T-cell (primary cell): Measurements from ENCODE around the gene ALDOB. TPM values are rescaled to one million over a fixed set of nuclear protein-coding genes. Genes with fewer than 3 reads are reported as not detected.
A peak's percentile ranks its signal among the peaks of the same experiment; 100 is the strongest.

Experiments
- ATAC-seq, 4 experiments: fragments of 200-7000 bp in 3 of 4; fragments of 150-1000 bp in 1 of 4; cut with Tn5 transposase; replicated peaks in 1 of 4; 1 replicate in 3 of 4; 2 replicates in 1 of 4; pipeline ENCODE4 v1.10.0; 2021; ENCODE audit warnings: moderate library complexity in 3 of 4, mild to moderate bottlenecking in 2 of 4, moderate number of reproducible peaks in 1 of 4
- CTCF ChIA-PET, 2 donors: fragments of 300-600 bp; sonication (Branson Sonifier 250); formaldehyde crosslinking; loops; one replicate each; lab custom pipeline; 2022; ENCODE audit warnings: antibody characterized with exemption in 2 of 2; lab: Charles Lee
- POLR2A ChIA-PET, 2 donors: fragments of 300-600 bp; sonication (Branson Sonifier 250); formaldehyde crosslinking; loops; one replicate each; lab custom pipeline; 2022; ENCODE audit warnings: antibody characterized with exemption in 2 of 2; lab: Charles Lee
- DNase-seq, 35 experiments: peaks; one replicate each; pipeline versions ENCODE4 v3.0.0 to v3.0.0-alpha.2; 2013 to 2023
- H3K27ac ChIP-seq: one replicate; pipeline ENCODE4 v1.5.1; 2013; ENCODE audit warnings: low read length
- H3K27me3 ChIP-seq, 2 experiments: replicated peaks in 1 of 2; 1 replicate in 1 of 2; 2 replicates in 1 of 2; pipeline versions ENCODE4 v1.6.1 to v1.7.0; 2013; ENCODE audit warnings: low read length in 1 of 2, mixed read lengths in 1 of 2; ENCODE audit not compliant: control insufficient read depth in 2 of 2, insufficient read depth in 2 of 2; ENCODE audit errors: extremely low read depth in 1 of 2
- H3K36me3 ChIP-seq, 2 donors: 1 replicate in 1 of 2; 2 replicates in 1 of 2; pipeline versions ENCODE4 v1.6.1 to v1.7.0; 2013; ENCODE audit warnings: low read length in 1 of 2; ENCODE audit not compliant: control insufficient read depth in 2 of 2, insufficient read depth in 1 of 2; ENCODE audit errors: extremely low read depth in 1 of 2
- H3K4me1 ChIP-seq, 2 experiments: 1 replicate in 1 of 2; 2 replicates in 1 of 2; pipeline versions ENCODE4 v1.6.1 to v1.7.0; 2013; ENCODE audit warnings: low read length in 2 of 2, mixed read lengths in 1 of 2; ENCODE audit not compliant: insufficient read depth in 2 of 2, control insufficient read depth in 1 of 2; ENCODE audit errors: extremely low read depth in 1 of 2
- H3K4me3 ChIP-seq, 2 donors: 1 replicate in 1 of 2; 2 replicates in 1 of 2; pipeline versions ENCODE4 v1.5.1 to v1.7.0; 2013; ENCODE audit warnings: mild to moderate bottlenecking in 2 of 2, low read length in 1 of 2, moderate library complexity in 1 of 2; ENCODE audit not compliant: control insufficient read depth in 1 of 2; ENCODE audit errors: extremely low read depth in 1 of 2
- H3K9me3 ChIP-seq: 2 replicates; pipeline ENCODE4 v1.7.0; 2013
- H3K27ac Mint-ChIP-seq, 2 donors: one replicate each; pipeline ENCODE4 v1.8.0; 2020 to 2021; ENCODE audit warnings: mild to moderate bottlenecking in 2 of 2, mixed read lengths in 2 of 2
- H3K27me3 Mint-ChIP-seq, 2 donors: one replicate each; pipeline ENCODE4 v1.8.0; 2021 to 2022; ENCODE audit warnings: mixed read lengths in 2 of 2
- H3K36me3 Mint-ChIP-seq: one replicate; pipeline ENCODE4 v1.8.0; 2021; ENCODE audit warnings: mixed read lengths
- H3K4me1 Mint-ChIP-seq, 3 donors: one replicate each; pipeline ENCODE4 v1.8.0; 2020 to 2022; ENCODE audit warnings: mixed read lengths in 3 of 3, mild to moderate bottlenecking in 1 of 3
- H3K4me3 Mint-ChIP-seq, 3 donors: one replicate each; pipeline ENCODE4 v1.8.0; 2020 to 2022; ENCODE audit warnings: mild to moderate bottlenecking in 3 of 3, mixed read lengths in 3 of 3, moderate library complexity in 3 of 3
- H3K9me3 Mint-ChIP-seq, 3 donors: one replicate each; pipeline ENCODE4 v1.8.0; 2020 to 2022; ENCODE audit warnings: mixed read lengths in 3 of 3
- WGBS: methylation state at CpG from one replicate; pipeline ENCODE4 v1.1.5; 2013; ENCODE audit warnings: missing lambda C conversion rate; ENCODE audit not compliant: insufficient coverage; 5-methylcytosine and 5-hydroxymethylcytosine counted together
- total RNA-seq, 35 experiments: library from RNA in 6 of 35; stranded (reverse) in 6 of 35; fragments of 120-200 nt in 1 of 35; gene quantifications; one replicate each; pipeline versions ENCODE4 v1.2.1 to v1.2.4 and lab custom pipeline; 2013 to 2026

The ALDOB gene
- total RNA-seq, 5 donors from 2014 or later (not counting 1 experiment from before 2014, with no cell fraction given), result 1.3 to 2.1 (median 1.6) TPM; not detected in 2

GRCh38 chr9:101453776-101454570 is 18.4 kb upstream of the ALDOB start:
- POLR2A ChIA-PET, result no interaction called here
- no peak overlapping the region for H3K4me3 Mint-ChIP-seq
- WGBS, result 92% methylated on average over 2 of the region's 4 CpGs

GRCh38 chr9:101451498-101451897 is 15.9 kb upstream of the ALDOB start:
- Mint-ChIP-seq H3K4me3 (no peak overlapping the region), H3K4me1 (peaks cover 10 to 14% (median 11%) of the 10 kb centered on the region in 3 donors), H3K36me3 (no peaks in the 10 kb centered on the region), H3K27ac (no peak overlapping the region), H3K9me3 (no peaks in the 10 kb centered on the region), H3K27me3 (peaks cover 35 to 41% of the 10 kb centered on the region in 2 donors)
- ATAC-seq (no peak), DNase-seq (no peak)
- peaks cover 0 to 9% of the 10 kb centered on the region in 2 experiments for H3K4me1 ChIP-seq
- H3K9me3 ChIP-seq, result no peaks in the 10 kb centered on the region
- no peaks in the 10 kb centered on the region for H3K36me3 ChIP-seq
- H3K4me3 ChIP-seq, result no peak overlapping the region
- WGBS, result 100% methylated on average over 1 of the region's 4 CpGs
- peaks cover 10 to 19% of the 10 kb centered on the region in 2 experiments for H3K27me3 ChIP-seq
- no peak overlapping the region for H3K27ac ChIP-seq
- ChIA-PET CTCF (no interaction called here), POLR2A (no interaction called here)

More at GRCh38 chr9:101453776-101454570, 18.4 kb upstream of the ALDOB start:
- Mint-ChIP-seq H3K4me1 (peaks cover 6% of the 10 kb centered on the region in 3 donors), H3K36me3 (no peaks in the 10 kb centered on the region), H3K27ac (no peak overlapping the region), H3K9me3 (no peaks in the 10 kb centered on the region), H3K27me3 (peaks cover 21 to 25% of the 10 kb centered on the region in 2 donors)
- H3K27me3 ChIP-seq, result peaks cover 5 to 8% of the 10 kb centered on the region in 2 experiments
- ATAC-seq, result no peak
- H3K36me3 ChIP-seq, result no peaks in the 10 kb centered on the region
- H3K4me1 ChIP-seq, result peaks cover 0 to 5% of the 10 kb centered on the region in 2 experiments
- no peak overlapping the region for H3K4me3 ChIP-seq
- no peak for DNase-seq
- no peaks in the 10 kb centered on the region for H3K9me3 ChIP-seq
- no peak overlapping the region for H3K27ac ChIP-seq
- CTCF ChIA-PET, result interaction anchor here (0.5 to 0.8 kb wide), 2 partner anchors 8 to 112 kb away, joined by 3 read pairs; no protein-coding TSS in a partner anchor

DNA sequence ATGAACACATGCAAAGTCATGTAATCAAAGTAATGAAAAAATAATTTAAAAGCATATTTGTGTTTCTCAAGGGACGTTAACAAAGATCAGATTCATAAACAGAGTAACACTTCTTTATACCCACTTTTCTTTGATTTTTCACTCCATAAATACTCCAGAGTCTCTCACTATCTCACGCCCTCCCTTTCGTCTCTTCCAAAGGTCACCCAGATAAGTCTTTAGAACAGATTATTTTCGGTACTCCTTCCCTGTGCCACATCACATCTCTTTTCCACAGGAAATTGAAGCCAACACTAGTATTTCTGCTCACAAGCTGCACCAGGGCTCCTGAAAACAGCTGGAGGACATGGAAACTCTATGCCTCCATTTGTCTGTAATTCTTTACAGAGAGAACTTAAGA is 15.4 kb upstream of the ALDOB start:
- POLR2A ChIA-PET, result no interaction called here
- H3K27ac ChIP-seq, result no peak overlapping the region
- Mint-ChIP-seq H3K4me1 (peaks cover 10 to 14% (median 11%) of the 10 kb centered on the region in 3 donors), H3K27me3 (peaks cover 41 to 45% of the 10 kb centered on the region in 2 donors), H3K4me3 (no peak overlapping the region), H3K27ac (no peak overlapping the region), H3K36me3 (no peaks in the 10 kb centered on the region), H3K9me3 (no peaks in the 10 kb centered on the region)
- peaks cover 0 to 9% of the 10 kb centered on the region in 2 experiments for H3K4me1 ChIP-seq
- no peak for ATAC-seq
- CTCF ChIA-PET, result no interaction called here
- DNase-seq, result no peak
- H3K9me3 ChIP-seq, result no peaks in the 10 kb centered on the region
- WGBS, result 56% methylated on average over 4 of the region's 4 CpGs
- H3K36me3 ChIP-seq, result no peaks in the 10 kb centered on the region
- H3K4me3 ChIP-seq, result no peak overlapping the region
- H3K27me3 ChIP-seq, result peaks cover 10 to 20% of the 10 kb centered on the region in 2 experiments

GRCh38 chr9:101449071-101449721 is 13.6 kb upstream of the ALDOB start:
- peak overlapping the region; percentile 23 to 34 for H3K4me3 ChIP-seq
- no peaks in the 10 kb centered on the region for H3K9me3 Mint-ChIP-seq
- H3K27ac Mint-ChIP-seq, result no peak overlapping the region
- H3K4me1 ChIP-seq, result peaks cover 0 to 9% of the 10 kb centered on the region in 2 experiments
- CTCF ChIA-PET, result interaction anchor here (0.6 to 1.4 kb wide), 2 partner anchors 10 to 528 kb away, joined by 3 to 4 read pairs; no protein-coding TSS in a partner anchor
- H3K27me3 ChIP-seq, result peaks cover 12 to 18% of the 10 kb centered on the region in 2 experiments
- ATAC-seq (peak; percentile 63 to 98 (median 88)), DNase-seq (peak in 34 of 35 experiments; percentile 1 to 59 (median 34))
- H3K36me3 Mint-ChIP-seq, result no peaks in the 10 kb centered on the region
- POLR2A ChIA-PET, result interaction anchor here in 1 of 2 donors (0.6 kb wide), 1 partner anchor 58 kb away, joined by 4 read pairs; no protein-coding TSS in a partner anchor
- no peaks in the 10 kb centered on the region for H3K9me3 ChIP-seq
- WGBS, result 5% methylated on average over 39 of the region's 40 CpGs
- H3K36me3 ChIP-seq, result no peaks in the 10 kb centered on the region
- peak overlapping the region; percentile 45 to 71 (median 47) for H3K4me3 Mint-ChIP-seq
- no peak overlapping the region for H3K27ac ChIP-seq
- peaks cover 54 to 55% of the 10 kb centered on the region in 2 donors for H3K27me3 Mint-ChIP-seq
- H3K4me1 Mint-ChIP-seq, result peaks cover 10 to 14% (median 11%) of the 10 kb centered on the region in 3 donors

DNA sequence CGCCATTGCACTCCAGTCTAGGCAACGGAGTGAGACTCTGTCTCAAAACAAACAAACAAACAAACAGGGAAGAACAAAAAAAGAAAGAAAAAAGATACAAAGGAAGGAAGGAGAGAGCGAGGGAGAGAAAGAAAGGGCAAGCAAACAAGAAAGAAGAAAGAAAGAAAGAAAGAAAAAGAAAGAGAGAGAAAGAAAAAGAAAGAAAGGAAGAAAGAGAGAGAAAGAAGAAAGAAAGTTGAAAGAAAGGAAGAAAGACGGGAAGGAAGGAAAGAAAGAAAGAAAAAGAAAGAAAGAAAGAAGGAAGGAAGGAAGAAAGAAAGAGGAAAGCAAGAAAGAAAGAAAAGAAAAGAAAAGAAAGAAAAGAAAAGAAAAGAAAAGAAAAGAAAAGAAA is 13.1 kb upstream of the ALDOB start:
- Histone ChIP-seq H3K36me3 (no peaks in the 10 kb centered on the region), H3K27ac (no peak overlapping the region), H3K4me1 (peaks cover 0 to 9% of the 10 kb centered on the region in 2 experiments), H3K4me3 (no peak overlapping the region), H3K27me3 (peaks cover 12 to 17% of the 10 kb centered on the region in 2 experiments), H3K9me3 (no peaks in the 10 kb centered on the region)
- Mint-ChIP-seq H3K27ac (no peak overlapping the region), H3K4me3 (peak overlapping the region; percentile 25 to 71 (median 47)), H3K27me3 (peaks cover 57 to 60% of the 10 kb centered on the region in 2 donors), H3K4me1 (peaks cover 10 to 14% (median 11%) of the 10 kb centered on the region in 3 donors), H3K36me3 (no peaks in the 10 kb centered on the region), H3K9me3 (no peaks in the 10 kb centered on the region)
- DNase-seq (no peak), ATAC-seq (no peak)
- ChIA-PET POLR2A (interaction anchor here in 1 of 2 donors (0.6 kb wide), 1 partner anchor 58 kb away, joined by 4 read pairs; no protein-coding TSS in a partner anchor), CTCF (interaction anchor here (0.6 to 1.4 kb wide), 3 partner anchors 10 to 120 kb away, joined by 3 to 4 read pairs (median 3); partner anchors contain the start of gene RNF20 (in 1 of the 2))
- 80% methylated on average over 2 of the region's 4 CpGs for WGBS

DNA sequence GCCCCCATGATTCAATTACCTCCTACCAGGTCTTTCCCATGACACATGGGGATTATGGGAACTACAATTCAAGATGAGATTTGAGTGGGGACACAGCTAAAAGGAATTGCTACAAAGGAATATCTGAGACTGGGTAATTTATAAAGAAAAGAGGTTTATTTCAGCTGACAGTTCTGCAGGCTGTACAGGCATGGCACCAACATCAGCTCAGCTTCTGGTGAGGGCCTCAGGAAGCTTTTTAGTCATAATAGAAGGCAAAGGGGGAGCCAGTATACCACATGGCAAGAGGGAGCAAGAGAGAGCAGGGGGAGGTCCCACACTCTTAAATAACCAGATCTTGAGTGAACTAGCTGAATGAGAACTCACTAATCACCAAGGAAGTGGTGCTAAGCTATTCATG is 11.2 kb upstream of the ALDOB start:
- DNase-seq, result no peak
- H3K27ac ChIP-seq, result no peak overlapping the region
- peaks cover 12 to 25% of the 10 kb centered on the region in 2 experiments for H3K27me3 ChIP-seq
- Mint-ChIP-seq H3K27ac (no peak overlapping the region), H3K9me3 (no peaks in the 10 kb centered on the region), H3K4me3 (no peak overlapping the region), H3K4me1 (peaks cover 10 to 14% (median 11%) of the 10 kb centered on the region in 3 donors), H3K27me3 (peaks cover 56 to 63% of the 10 kb centered on the region in 2 donors), H3K36me3 (no peaks in the 10 kb centered on the region)
- H3K9me3 ChIP-seq, result no peaks in the 10 kb centered on the region
- peaks cover 0 to 9% of the 10 kb centered on the region in 2 experiments for H3K4me1 ChIP-seq
- ChIA-PET CTCF (interaction anchor here in 1 of 2 donors (1.1 kb wide), 1 partner anchor 83 kb away, joined by 3 read pairs; no protein-coding TSS in a partner anchor), POLR2A (no interaction called here)
- H3K36me3 ChIP-seq, result no peaks in the 10 kb centered on the region
- ATAC-seq, result no peak
- no peak overlapping the region for H3K4me3 ChIP-seq
